HepG2 (cell line): ENCODE results near the gene MREG.

Source experiments
- SOX5 ChIP-seq: IDR thresholded peaks from 2 replicates; pipeline ENCODE4 v1.6.1; 2016; ENCODE audit warnings: borderline replicate concordance
- SUZ12 ChIP-seq: fragments of 150-350 bp; IDR thresholded peaks from 2 replicates; pipeline ENCODE4 v1.6.1; 2014; ENCODE audit warnings: low read depth, low read length

DNA sequence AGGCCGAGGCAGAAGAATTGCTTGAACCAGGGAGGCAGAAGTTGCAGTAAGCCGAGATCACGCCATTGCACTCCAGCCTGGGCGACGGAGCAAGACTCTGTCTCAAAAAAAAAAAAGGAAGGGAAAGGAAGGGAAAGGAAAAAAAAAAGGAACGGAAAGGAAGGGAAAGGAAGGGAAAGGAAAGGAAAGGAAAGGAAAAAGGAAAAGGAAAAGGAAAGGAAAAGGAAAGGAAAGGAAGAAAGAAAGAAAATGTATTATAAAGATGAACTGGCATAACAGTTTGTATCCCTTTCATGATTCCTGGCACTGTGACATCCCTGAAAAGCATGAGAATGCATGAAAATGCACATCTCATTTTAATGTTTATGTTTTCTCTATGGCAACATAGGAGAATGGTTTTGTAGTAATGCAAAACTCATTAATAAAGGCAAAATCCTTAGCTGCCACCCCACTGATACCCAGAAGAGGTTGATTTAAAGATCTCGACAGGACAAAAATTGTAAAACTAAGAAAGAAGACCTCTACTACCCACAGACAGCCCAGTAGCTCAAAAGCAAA is 11.5 kb upstream of the MREG start:
- TF ChIP-seq SOX5 (CRISPR knock-in tag): no peak
- no peak for TF ChIP-seq SUZ12
